ENCODE data around the gene DR1. TPM values are rescaled to one million over a fixed set of nuclear protein-coding genes. Genes with fewer than 3 reads are reported as not detected.
A peak's percentile ranks its signal among the peaks of the same experiment; 100 is the strongest.
"Not testable (repeated sequence)": the region's sequence is repeated elsewhere in the genome, so short reads cannot be mapped to it uniquely, and the experiment has no call there.

Gene DR1
- total RNA-seq, 4 donors from 2014 or later = 26.8 to 59.1 (median 37.9) TPM

- Histone ChIP-seq H3K4me1 (peaks cover 50% of the 10 kb centered on the region in 2 donors), H3K4me3 (no peak overlapping the region), H3K36me3 (peaks cover 5 to 17% of the 10 kb centered on the region in 2 donors), H3K27ac (peak overlapping the region; percentile 95 to 98 (median 96)), H3K9me3 (no peaks in the 10 kb centered on the region), H3K27me3 (no peaks in the 10 kb centered on the region)
- TF ChIP-seq POLR2A (IDR thresholded peaks at IDR 0.05) (no peak), CTCF (IDR thresholded peaks at IDR 0.05 in 4 of 5, conservative IDR thresholded peaks at IDR 0.05 in 1 of 5) (no peak)
- intact Hi-C loops (cut with DNase I; ENCODE audit: low total_unique reads) = no loop called here
- no peak for DNase-seq
- no peak for ATAC-seq
- in situ Hi-C loops (cut with MboI; ENCODE audit: low sequenced_read_pairs in 4 of 4) = no loop called here
Observed at GRCh38 chr1:93350875-93351274, 5.2 kb downstream of the DR1 start.

DNA sequence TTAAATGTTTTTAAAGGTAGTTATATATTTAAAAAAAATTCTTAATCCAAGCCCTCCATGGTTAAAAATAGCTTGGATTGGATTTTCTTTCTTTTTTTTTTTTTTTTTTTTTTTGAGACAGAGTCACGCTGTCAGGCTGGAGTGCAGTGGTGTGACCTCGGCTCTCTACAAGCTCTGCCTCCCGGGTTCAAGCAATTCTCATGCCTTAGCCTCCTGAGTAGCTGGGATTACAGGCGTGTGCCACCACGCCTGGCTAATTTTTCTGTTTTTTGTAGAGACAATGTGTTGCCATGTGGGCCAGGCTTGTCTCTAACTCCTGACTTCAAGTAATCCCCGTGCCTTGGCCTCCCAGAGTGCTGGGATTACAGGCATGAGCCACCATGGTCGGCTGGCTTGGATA is 5.6 kb downstream of the DR1 start:
- H3K4me3 ChIP-seq; DNase-seq; in situ Hi-C loops (cut with MboI; ENCODE audit: low sequenced_read_pairs in 4 of 4); ATAC-seq; intact Hi-C loops (cut with DNase I; ENCODE audit: low total_unique reads); H3K9me3 ChIP-seq; H3K27me3 ChIP-seq: not testable (repeated sequence)
- Histone ChIP-seq H3K36me3 (peaks cover 5 to 22% of the 10 kb centered on the region in 2 donors), H3K27ac (peak overlapping the region; percentile 95 to 98 (median 96)), H3K4me1 (peaks cover 50% of the 10 kb centered on the region in 2 donors)

GRCh38 chr1:93352376-93352775 is 6.7 kb downstream of the DR1 start:
- intact Hi-C loops (cut with DNase I; ENCODE audit: low total_unique reads) (no loop called here), in situ Hi-C loops (cut with MboI; ENCODE audit: low sequenced_read_pairs in 4 of 4) (no loop called here)
- DNase-seq (no peak), ATAC-seq (no peak)
- TF ChIP-seq CTCF (IDR thresholded peaks at IDR 0.05 in 4 of 5, conservative IDR thresholded peaks at IDR 0.05 in 1 of 5) (no peak), POLR2A (IDR thresholded peaks at IDR 0.05) (no peak)
- no peak overlapping the region for H3K4me3 ChIP-seq
- peaks cover 5 to 31% of the 10 kb centered on the region in 2 donors for H3K36me3 ChIP-seq
- H3K27ac ChIP-seq = no peak overlapping the region
- H3K9me3 ChIP-seq = no peaks in the 10 kb centered on the region
- peaks cover 50% of the 10 kb centered on the region in 2 donors for H3K4me1 ChIP-seq
- no peaks in the 10 kb centered on the region for H3K27me3 ChIP-seq

DNA sequence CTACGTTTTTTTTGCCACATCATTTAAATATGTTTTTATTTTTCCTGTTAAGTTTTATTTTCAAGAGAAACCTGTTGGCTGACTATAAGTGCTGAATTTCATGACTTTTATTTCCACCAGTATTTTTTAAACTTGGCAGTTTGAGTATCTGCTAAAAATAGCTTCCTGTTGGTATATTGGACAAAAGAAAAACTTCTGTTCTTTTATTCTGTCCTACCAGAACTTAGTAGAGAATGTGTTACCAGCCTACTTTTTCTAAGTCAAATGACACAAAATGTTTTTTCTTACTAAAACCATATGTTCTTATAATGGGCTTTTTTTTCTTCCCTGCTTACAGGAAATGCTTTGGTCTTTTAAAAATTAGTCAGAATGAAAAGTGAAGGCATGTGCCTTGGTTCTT is 7.6 kb downstream of the DR1 start:
- peaks cover 51 to 54% of the 10 kb centered on the region in 2 donors for H3K4me1 ChIP-seq
- in situ Hi-C loops (cut with MboI; ENCODE audit: low sequenced_read_pairs in 4 of 4) = no loop called here
- intact Hi-C loops (cut with DNase I; ENCODE audit: low total_unique reads) = no loop called here
- no peaks in the 10 kb centered on the region for H3K27me3 ChIP-seq
- H3K36me3 ChIP-seq = peaks cover 5 to 37% of the 10 kb centered on the region in 2 donors
- no peak for DNase-seq
- TF ChIP-seq POLR2A (IDR thresholded peaks at IDR 0.05) = no peak
- no peak for TF ChIP-seq CTCF (IDR thresholded peaks at IDR 0.05 in 4 of 5, conservative IDR thresholded peaks at IDR 0.05 in 1 of 5)
- H3K27ac ChIP-seq = peak overlapping the region in 1 of 4 donors; percentile 7
- no peak for ATAC-seq
- no peaks in the 10 kb centered on the region for H3K9me3 ChIP-seq
- H3K4me3 ChIP-seq = no peak overlapping the region

GRCh38 chr1:93354749-93355148 is 9.0 kb downstream of the DR1 start:
- H3K4me3 ChIP-seq = no peak overlapping the region
- ATAC-seq (no peak), DNase-seq (no peak)
- in situ Hi-C loops (cut with MboI; ENCODE audit: low sequenced_read_pairs in 4 of 4) (no loop called here), intact Hi-C loops (cut with DNase I; ENCODE audit: low total_unique reads) (no loop called here)
- H3K27ac ChIP-seq = no peak overlapping the region
- H3K36me3 ChIP-seq = peaks cover 5 to 39% of the 10 kb centered on the region in 2 donors
- TF ChIP-seq CTCF (IDR thresholded peaks at IDR 0.05 in 4 of 5, conservative IDR thresholded peaks at IDR 0.05 in 1 of 5) (no peak), POLR2A (IDR thresholded peaks at IDR 0.05) (no peak)
- no peaks in the 10 kb centered on the region for H3K9me3 ChIP-seq
- no peaks in the 10 kb centered on the region for H3K27me3 ChIP-seq
- H3K4me1 ChIP-seq = peaks cover 47 to 52% of the 10 kb centered on the region in 2 donors

All from gastrocnemius medialis (tissue), 4 donors.